HepG2 (cell line): Measurements from ENCODE around the gene OR2B2. TPM values are rescaled to one million over a fixed set of nuclear protein-coding genes. Genes with fewer than 3 reads are reported as not detected.

Experiments
- AGO2 ChIP-seq: fragments of 200-400 bp; formaldehyde crosslinking; optimal IDR thresholded peaks from 2 replicates; pipeline ENCODE3; 2017; ENCODE audit warnings: mild to moderate bottlenecking, low read depth, low read length, moderate library complexity
- ATRX ChIP-seq: sonication (generic); formaldehyde crosslinking; IDR thresholded peaks from 2 replicates; pipeline ENCODE4 v1.4.0; 2020; ENCODE audit warnings: missing genetic modification reagents, borderline replicate concordance
- EED ChIP-seq: sonication (generic); formaldehyde crosslinking; IDR thresholded peaks from 2 replicates; pipeline ENCODE4 v1.5.0; 2020; ENCODE audit warnings: mild to moderate bottlenecking, missing genetic modification reagents
- ELF1 ChIP-seq: sonication (generic); formaldehyde crosslinking; IDR thresholded peaks from 2 replicates; pipeline ENCODE4 v1.4.0; 2020; ENCODE audit warnings: missing genetic modification reagents
- GFI1 ChIP-seq: sonication (generic); formaldehyde crosslinking; IDR thresholded peaks from 2 replicates; pipeline ENCODE4 v1.5.0; 2020; ENCODE audit warnings: missing genetic modification reagents, mild to moderate bottlenecking, borderline replicate concordance
- HNRNPL ChIP-seq: fragments of 200-400 bp; formaldehyde crosslinking; IDR thresholded peaks from 2 replicates; pipeline ENCODE4 v1.6.1; 2017; ENCODE audit warnings: mild to moderate bottlenecking, low read depth, low read length
- JDP2 ChIP-seq: sonication (generic); formaldehyde crosslinking; IDR thresholded peaks from 2 replicates; pipeline ENCODE4 v1.8.1; 2022; ENCODE audit warnings: missing genetic modification reagents, borderline replicate concordance
- MAFF ChIP-seq: IDR thresholded peaks from 2 replicates; pipeline ENCODE4 v1.6.1; 2011; ENCODE audit warnings: low read depth, low read length, improper control_type of control experiment
- NFE2L1 ChIP-seq: sonication (generic); formaldehyde crosslinking; IDR thresholded peaks from 2 replicates; pipeline ENCODE4 v1.4.0; 2020; ENCODE audit warnings: missing genetic modification reagents, mild to moderate bottlenecking, borderline replicate concordance
- NR2F1 ChIP-seq, 2 experiments: fragments of 450-650 bp in 1 of 2; formaldehyde crosslinking in 1 of 2; IDR thresholded peaks; 2 replicates each; pipeline versions ENCODE4 v1.5.0 to v1.6.1; 2016 to 2020; ENCODE audit warnings: mild to moderate bottlenecking in 1 of 2, missing compliant biosample characterization in 1 of 2, missing genetic modification reagents in 1 of 2, moderate library complexity in 1 of 2
- REXO4 ChIP-seq: sonication (generic); formaldehyde crosslinking; IDR thresholded peaks from 2 replicates; pipeline ENCODE4 v1.8.0; 2022; ENCODE audit warnings: missing genetic modification reagents, mild to moderate bottlenecking, borderline replicate concordance
- RFXAP ChIP-seq: sonication (generic); formaldehyde crosslinking; IDR thresholded peaks from 2 replicates; pipeline ENCODE4 v1.4.0; 2020; ENCODE audit warnings: missing genetic modification reagents, borderline replicate concordance
- SOX6 ChIP-seq, 2 experiments: fragments of 450-650 bp in 1 of 2; sonication (generic) in 1 of 2; formaldehyde crosslinking in 1 of 2; IDR thresholded peaks; 2 replicates each; pipeline versions ENCODE4 v1.4.0 to v1.6.1; 2017 to 2020; ENCODE audit warnings: antibody characterized with exemption in 1 of 2, mild to moderate bottlenecking in 1 of 2, missing genetic modification reagents in 1 of 2
- ZHX1 ChIP-seq: sonication (generic); formaldehyde crosslinking; IDR thresholded peaks from 2 replicates; pipeline ENCODE4 v1.8.1; 2022; ENCODE audit warnings: low read depth, mild to moderate bottlenecking, missing genetic modification reagents
- ZNF207 ChIP-seq: fragments of 450-650 bp; IDR thresholded peaks from 2 replicates; pipeline ENCODE4 v1.6.1; 2016; ENCODE audit warnings: antibody characterized with exemption, borderline replicate concordance
- ZNF232 ChIP-seq: sonication (generic); formaldehyde crosslinking; IDR thresholded peaks from 2 replicates; pipeline ENCODE4 v1.4.0; 2020; ENCODE audit warnings: missing genetic modification reagents, borderline replicate concordance
- ZNF256 ChIP-seq: sonication (generic); formaldehyde crosslinking; conservative IDR thresholded peaks from 2 replicates; pipeline ENCODE4 v1.4.0; 2020; ENCODE audit warnings: missing genetic modification reagents
- ZNF580 ChIP-seq: IDR thresholded peaks from 2 replicates; pipeline ENCODE4 v1.6.1; 2016; ENCODE audit warnings: low read depth, borderline replicate concordance
- polyA plus RNA-seq, 8 experiments: library from polyadenylated mRNA; depleted of rRNA in 3 of 8; stranded (reverse) in 7 of 8; unstranded in 1 of 8; fragments of >200 nt; fragmentation: Illumina TruSeq in 4 of 8; extraction: Trizol in 4 of 8; gene quantifications; 2 replicates each; pipeline versions ENCODE4 v1.2.1 to v1.2.3, GENCODE V29; 2011 to 2016; ENCODE audit warnings: low read depth in 4 of 8, missing spikeins in 1 of 8, mixed read lengths in 1 of 8; ENCODE audit not compliant: insufficient read depth in 1 of 8
- total RNA-seq, 5 experiments: library from RNA; depleted of rRNA; stranded (reverse); fragments of >200 nt; fragmentation: Illumina TruSeq; extraction: Trizol; gene quantifications; 2 replicates each; pipeline ENCODE4 v1.2.3, GENCODE V29; 2016; ENCODE audit warnings: low read depth in 1 of 5
- TF ChIP-seq, protein P1 (sequence below): sonication (generic); formaldehyde crosslinking; IDR thresholded peaks from 2 replicates; pipeline ENCODE4 v1.8.0; 2022; ENCODE audit warnings: mild to moderate bottlenecking, missing genetic modification reagents, borderline replicate concordance
- TF ChIP-seq, protein P2 (sequence below): sonication (generic); formaldehyde crosslinking; IDR thresholded peaks from 2 replicates; pipeline ENCODE4 v1.4.0; 2020; ENCODE audit warnings: low read depth, missing genetic modification reagents

The OR2B2 gene
- total and polyA plus RNA-seq, 2 of the 13 experiments (the other 11 are each of a cell fraction or from before 2014, with no cell fraction given) = not detected

DNA sequence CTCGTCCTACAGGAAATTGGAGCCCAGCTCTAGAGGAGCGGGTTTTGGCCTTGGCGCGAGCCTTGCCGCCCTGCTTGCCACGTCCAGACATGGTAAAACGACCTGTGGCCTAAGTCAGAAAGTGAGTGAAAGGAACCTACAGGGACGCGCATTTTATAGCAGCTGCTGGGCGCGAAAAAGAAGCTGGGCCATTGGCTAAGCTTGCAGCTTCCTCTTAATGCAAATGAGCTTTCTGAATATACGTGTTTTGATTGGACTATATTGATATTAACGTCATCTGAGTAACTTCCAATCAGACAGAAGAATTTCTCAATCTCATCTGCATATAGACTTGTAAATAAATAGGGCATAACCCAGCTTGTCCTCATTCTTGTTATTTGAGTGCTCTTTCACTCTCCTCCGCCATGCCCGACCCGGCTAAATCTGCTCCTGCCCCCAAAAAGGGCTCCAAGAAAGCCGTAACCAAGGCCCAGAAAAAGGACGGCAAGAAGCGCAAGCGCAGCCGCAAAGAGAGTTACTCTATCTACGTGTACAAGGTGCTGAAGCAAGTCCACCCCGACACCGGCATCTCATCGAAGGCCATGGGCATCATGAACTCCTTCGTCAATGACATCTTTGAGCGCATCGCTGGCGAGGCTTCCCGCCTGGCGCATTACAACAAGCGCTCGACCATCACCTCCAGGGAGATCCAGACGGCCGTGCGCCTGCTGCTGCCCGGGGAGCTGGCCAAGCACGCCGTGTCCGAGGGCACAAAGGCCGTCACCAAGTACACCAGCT lies 18.9 kb downstream of the OR2B2 start (continued):
- TF ChIP-seq ELF1 (CRISPR knock-in tag) (peak; percentile 82), ZNF232 (CRISPR knock-in tag) (peak; percentile 96; the same call in 1 of the 2 replicates), AGO2 (peak; percentile 91), ZNF207 (no peak), SOX6 (IDR thresholded peaks at IDR 0.05) (no peak), SOX6 (CRISPR knock-in tag; IDR thresholded peaks at IDR 0.05) (peak; percentile 83), EED (CRISPR knock-in tag) (no peak; the same call in 1 of the 2 replicates), RFXAP (CRISPR knock-in tag) (peak; percentile 92), GFI1 (no peak), ZNF256 (CRISPR knock-in tag) (no peak; the same call in 1 of the 2 replicates), NR2F1 (CRISPR knock-in tag; IDR thresholded peaks at IDR 0.05) (0 out of 4 replicates have a peak, but pooled peaks of 1 of the 2 experiments have one; percentile 16), NFE2L1 (CRISPR knock-in tag) (no peak), ATRX (CRISPR knock-in tag) (no peak), ZNF580 (peak; percentile 94), JDP2 (peak; percentile 29; the same call in 1 of the 2 replicates), ZHX1 (CRISPR knock-in tag) (peak; percentile 60), MAFF (no peak), HNRNPL (peak; percentile 85), REXO4 (CRISPR knock-in tag) (0 out of 2 replicates have a peak, but pooled peaks have one; percentile 18)
- TF ChIP-seq, protein P1, sequence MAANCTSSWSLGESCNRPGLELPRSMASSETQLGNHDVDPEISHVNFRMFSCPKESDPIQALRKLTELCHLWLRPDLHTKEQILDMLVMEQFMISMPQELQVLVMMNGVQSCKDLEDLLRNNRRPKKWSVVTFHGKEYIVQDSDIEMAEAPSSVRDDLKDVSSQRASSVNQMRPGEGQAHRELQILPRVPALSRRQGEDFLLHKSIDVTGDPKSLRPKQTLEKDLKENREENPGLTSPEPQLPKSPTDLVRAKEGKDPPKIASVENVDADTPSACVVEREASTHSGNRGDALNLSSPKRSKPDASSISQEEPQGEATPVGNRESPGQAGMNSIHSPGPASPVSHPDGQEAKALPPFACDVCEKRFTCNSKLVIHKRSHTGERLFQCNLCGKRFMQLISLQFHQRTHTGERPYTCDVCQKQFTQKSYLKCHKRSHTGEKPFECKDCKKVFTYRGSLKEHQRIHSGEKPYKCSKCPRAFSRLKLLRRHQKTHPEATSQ = peak; percentile 97
- TF ChIP-seq, protein P2, sequence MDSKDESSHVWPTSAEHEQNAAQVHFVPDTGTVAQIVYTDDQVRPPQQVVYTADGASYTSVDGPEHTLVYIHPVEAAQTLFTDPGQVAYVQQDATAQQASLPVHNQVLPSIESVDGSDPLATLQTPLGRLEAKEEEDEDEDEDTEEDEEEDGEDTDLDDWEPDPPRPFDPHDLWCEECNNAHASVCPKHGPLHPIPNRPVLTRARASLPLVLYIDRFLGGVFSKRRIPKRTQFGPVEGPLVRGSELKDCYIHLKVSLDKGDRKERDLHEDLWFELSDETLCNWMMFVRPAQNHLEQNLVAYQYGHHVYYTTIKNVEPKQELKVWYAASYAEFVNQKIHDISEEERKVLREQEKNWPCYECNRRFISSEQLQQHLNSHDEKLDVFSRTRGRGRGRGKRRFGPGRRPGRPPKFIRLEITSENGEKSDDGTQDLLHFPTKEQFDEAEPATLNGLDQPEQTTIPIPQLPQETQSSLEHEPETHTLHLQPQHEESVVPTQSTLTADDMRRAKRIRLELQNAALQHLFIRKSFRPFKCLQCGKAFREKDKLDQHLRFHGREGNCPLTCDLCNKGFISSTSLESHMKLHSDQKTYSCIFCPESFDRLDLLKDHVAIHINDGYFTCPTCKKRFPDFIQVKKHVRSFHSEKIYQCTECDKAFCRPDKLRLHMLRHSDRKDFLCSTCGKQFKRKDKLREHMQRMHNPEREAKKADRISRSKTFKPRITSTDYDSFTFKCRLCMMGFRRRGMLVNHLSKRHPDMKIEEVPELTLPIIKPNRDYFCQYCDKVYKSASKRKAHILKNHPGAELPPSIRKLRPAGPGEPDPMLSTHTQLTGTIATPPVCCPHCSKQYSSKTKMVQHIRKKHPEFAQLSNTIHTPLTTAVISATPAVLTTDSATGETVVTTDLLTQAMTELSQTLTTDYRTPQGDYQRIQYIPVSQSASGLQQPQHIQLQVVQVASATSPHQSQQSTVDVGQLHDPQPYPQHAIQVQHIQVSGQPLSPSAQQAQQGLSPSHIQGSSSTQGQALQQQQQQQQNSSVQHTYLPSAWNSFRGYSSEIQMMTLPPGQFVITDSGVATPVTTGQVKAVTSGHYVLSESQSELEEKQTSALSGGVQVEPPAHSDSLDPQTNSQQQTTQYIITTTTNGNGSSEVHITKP (CRISPR knock-in tag) = no peak
